LoVo (cell line): ENCODE measurements around the gene CFD.
"Not testable (repeated sequence)": the region's sequence is repeated elsewhere in the genome, so short reads cannot be mapped to it uniquely, and the experiment has no call there.

Source experiments
- DNase-seq: peaks from one replicate; pipeline ENCODE4 v3.0.0-alpha.2; 2016; ENCODE audit warnings: low spot score

CFD gene

GRCh38 chr19:852136-853013, 7.1 kb upstream of the CFD start, which contains the start of gene ELANE:
ELANE (plus strand) TSS chr19:852303; CDS start chr19:852329, 26 bp downstream.
- no peak for DNase-seq

DNA sequence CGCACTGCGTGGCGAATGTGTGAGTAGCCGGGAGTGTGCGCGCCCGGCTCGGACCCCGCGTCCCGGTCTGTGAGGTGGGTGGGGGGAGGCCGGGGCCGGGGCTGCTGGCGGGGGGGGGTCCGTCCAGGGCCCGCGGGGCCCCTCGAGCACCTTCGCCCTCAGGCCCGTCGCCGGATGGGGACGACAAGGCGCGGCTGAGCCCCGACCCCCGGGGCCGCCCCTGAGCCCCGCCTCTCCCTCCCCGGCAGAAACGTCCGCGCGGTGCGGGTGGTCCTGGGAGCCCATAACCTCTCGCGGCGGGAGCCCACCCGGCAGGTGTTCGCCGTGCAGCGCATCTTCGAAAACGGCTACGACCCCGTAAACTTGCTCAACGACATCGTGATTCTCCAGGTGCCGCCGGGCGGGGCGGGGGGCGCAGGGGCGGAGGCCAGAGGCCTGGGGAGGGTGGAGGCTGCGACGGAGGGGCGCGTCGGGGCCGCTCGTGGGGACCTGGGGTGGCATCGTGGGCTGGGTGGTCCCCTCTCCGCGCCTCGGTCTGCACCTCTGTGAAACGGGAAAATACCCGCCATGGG, 6.4 kb upstream of the CFD start:
- DNase-seq = no peak

DNA sequence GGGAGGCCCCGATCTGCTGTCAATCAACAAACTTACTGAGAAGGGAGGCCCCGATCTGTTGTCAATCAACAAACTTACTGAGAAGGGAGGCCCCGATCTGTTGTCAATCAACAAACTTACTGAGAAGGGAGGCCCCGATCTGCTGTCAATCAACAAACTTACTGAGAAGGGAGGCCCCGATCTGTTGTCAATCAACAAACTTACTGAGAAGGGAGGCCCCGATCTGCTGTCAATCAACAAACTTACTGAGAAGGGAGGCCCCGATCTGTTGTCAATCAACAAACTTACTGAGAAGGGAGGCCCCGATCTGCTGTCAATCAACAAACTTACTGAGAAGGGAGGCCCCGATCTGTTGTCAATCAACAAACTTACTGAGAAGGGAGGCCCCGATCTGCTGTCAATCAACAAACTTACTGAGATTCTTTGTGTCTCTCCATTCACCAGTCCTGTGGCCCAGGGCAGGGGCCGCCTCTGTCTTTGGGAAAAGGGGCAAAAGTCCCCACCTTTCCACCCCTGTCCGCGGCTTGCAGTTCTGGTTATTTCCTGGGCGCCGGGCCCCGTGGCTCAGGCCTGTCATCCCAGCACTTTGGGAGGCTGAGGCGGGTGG, 5.7 kb upstream of the CFD start:
- not testable (repeated sequence) for DNase-seq

- DNase-seq = no peak
Observed at GRCh38 chr19:854549-854948, 4.9 kb upstream of the CFD start.

DNA sequence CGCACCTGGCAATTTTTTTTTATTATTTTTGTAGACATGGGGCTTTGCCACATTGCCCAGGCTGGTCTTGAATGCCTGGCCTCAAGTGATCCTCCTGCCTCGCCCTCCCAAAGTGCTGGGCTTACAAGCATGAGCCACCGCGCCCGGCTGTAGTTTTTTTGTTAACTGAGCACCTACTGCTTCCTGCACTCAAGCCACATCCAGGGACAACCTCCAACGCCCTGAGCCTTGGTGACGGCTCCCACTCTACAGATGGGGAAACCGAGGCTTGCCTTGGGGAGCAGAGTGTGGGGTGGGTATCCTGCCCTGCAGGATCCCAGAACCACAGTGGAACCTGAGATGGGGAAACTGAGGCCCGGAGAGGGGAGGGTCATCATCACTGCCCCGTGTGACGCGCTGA, 4.3 kb upstream of the CFD start:
- DNase-seq = no peak

DNA sequence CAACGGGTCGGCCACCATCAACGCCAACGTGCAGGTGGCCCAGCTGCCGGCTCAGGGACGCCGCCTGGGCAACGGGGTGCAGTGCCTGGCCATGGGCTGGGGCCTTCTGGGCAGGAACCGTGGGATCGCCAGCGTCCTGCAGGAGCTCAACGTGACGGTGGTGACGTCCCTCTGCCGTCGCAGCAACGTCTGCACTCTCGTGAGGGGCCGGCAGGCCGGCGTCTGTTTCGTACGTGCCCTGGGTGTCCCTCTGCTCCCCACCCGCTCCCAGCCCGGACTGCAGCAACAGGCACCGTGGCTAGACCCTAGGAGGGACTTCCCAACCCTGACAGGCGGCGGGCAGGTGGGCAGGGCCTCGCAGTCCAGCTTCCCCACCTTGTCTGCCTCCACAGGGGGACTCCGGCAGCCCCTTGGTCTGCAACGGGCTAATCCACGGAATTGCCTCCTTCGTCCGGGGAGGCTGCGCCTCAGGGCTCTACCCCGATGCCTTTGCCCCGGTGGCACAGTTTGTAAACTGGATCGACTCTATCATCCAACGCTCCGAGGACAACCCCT, 3.8 kb upstream of the CFD start:
- DNase-seq = no peak

DNA sequence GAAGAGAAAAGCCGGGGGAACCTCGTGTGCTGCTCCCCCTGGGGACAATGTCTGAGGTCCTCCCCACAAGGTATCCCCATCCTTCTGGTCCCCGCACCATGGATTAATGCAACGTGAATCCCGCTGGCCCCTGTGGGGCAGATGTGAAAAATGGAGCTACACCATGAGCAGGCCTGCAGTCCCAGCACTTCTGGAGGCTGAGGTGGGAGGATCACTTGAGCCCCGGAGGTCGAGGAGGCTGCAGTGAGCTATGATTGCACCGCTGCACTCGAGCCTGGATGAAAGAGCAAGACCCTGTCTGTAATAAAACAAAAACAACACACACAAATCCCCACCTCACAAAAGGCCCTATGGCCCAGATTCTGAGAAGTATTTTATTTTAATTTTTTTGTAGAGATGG, 1.2 kb upstream of the CFD start:
- DNase-seq = no peak

DNA sequence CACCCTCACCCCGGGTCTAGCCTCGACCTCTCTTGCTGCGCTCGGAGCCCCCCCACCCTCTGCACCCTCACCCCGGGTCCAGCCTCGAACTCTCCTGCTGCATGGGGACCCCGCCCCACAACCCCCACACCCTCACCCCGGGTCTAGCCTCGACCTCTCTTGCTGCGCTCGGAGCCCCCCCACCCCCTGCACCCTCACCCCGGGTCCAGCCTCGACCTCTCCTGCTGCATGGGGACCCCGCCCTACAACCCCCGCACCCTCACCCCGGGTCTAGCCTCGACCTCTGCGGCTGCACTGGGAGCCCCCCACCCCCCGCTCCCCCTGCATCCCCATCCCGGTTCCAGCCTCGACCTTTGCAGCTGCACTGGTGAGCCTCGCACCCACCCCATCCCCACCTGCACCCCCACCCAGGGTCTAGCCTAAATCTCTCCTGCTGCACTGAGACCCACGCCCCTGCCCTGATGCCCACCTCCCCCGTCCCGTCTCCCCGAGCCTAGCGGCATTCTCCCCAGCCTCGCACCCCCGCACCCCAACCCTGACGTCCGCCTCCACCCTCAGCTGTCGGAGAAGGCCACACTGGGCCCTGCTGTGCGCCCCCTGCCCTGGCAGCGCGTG, 1.8 kb downstream of the CFD start:
- DNase-seq = no peak

DNA sequence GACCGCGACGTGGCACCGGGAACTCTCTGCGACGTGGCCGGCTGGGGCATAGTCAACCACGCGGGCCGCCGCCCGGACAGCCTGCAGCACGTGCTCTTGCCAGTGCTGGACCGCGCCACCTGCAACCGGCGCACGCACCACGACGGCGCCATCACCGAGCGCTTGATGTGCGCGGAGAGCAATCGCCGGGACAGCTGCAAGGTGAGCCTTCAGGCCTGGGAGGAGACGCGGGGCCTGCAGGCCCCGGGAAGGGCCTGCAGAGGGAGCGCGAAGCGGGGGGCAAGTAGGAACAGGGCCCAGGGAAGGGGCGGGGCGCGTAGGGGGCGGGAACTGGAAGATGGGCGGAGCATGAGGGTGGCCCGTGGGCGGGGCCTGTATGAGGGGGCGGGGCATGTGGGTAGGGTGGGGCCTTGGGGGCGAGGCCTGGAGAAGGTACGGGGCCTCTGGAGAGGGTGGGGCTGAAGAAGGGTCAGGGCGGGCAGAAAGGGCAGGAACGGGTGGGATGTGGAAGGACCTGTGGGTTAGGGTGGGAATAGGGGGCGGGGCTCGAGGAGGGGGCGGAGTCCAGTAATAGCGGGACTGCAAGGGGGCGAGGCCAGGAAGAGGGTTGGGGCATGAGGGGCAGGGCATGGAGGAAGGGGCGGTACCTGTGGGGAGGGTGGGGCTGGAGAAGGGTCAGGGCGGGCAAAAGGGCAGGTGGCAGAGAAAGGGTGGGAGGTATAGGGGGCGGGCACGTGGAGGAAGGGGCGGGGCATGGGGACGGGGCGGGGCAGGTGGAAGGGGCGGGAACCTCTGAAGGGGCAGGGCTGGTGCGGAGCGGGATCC, 2.5 kb downstream of the CFD start:
- DNase-seq = peak; percentile 18

DNA sequence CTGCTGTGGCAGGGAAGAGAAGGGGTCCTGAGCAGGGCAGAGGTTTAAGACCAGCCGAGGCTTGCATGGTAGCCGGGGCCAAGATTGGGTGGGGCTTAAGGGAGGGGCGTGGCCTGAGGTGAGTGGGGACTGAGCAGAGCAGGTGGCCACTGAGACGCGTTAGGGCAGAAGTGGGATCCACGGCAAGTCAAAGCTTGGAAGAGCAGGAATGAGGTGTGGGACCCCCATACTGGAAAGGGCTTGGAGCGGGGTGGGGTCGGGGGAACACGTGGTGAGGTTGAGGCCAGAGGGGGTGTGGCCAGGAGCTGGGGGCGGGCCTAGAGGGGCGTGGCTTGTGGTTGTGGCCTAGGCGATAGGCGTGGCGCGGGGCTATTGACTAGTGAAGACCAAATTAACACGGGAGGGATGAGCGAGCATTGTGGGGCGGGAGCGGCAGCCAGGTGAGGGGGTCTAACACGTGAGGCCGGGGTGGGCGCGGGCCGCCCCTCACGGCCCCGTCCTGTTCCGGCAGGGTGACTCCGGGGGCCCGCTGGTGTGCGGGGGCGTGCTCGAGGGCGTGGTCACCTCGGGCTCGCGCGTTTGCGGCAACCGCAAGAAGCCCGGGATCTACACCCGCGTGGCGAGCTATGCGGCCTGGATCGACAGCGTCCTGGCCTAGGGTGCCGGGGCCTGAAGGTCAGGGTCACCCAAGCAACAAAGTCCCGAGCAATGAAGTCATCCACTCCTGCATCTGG, 3.3 kb downstream of the CFD start:
- DNase-seq = no peak

DNA sequence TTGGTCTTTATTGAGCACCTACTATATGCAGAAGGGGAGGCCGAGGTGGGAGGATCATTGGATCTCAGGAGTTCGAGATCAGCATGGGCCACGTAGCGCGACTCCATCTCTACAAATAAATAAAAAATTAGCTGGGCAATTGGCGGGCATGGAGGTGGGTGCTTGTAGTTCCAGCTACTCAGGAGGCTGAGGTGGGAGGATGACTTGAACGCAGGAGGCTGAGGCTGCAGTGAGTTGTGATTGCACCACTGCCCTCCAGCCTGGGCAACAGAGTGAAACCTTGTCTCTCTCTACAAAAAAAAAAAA, 3.8 kb downstream of the CFD start:
- no peak for DNase-seq

DNA sequence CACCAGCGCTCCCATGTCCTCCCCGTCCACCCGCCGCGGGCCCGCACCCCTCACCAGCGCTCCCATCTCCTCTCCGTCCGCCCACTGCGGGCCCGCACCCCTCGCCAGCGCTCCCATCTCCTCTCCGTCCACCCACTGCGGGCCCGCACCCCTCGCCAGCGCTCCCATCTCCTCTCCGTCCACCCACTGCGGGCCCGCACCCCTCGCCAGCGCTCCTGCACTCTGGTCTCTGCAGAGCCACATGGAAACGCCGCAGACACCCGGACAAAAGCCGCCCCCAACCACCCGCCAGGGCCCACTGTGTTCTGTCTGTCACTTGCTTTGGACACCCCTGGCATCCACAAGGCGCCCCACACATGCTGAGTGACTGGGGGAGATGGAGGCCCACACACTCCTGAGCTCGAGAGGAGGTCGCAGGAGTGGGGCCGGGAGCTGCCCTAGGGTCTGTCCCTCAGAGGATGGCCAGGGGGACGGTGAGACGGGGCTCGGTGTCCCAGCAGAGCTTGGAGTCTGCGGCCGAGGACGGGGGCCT, 7.4 kb downstream of the CFD start:
- DNase-seq = no peak

GRCh38 chr19:867301-867793, 7.9 kb downstream of the CFD start:
- DNase-seq = no peak

GRCh38 chr19:867855-868457, 8.5 kb downstream of the CFD start:
- DNase-seq = no peak

- no peak for DNase-seq
Observed at GRCh38 chr19:868458-869244, 9.2 kb downstream of the CFD start.

- peak; percentile 27 for DNase-seq
Observed at GRCh38 chr19:869245-870177, 10.0 kb downstream of the CFD start.

DNA sequence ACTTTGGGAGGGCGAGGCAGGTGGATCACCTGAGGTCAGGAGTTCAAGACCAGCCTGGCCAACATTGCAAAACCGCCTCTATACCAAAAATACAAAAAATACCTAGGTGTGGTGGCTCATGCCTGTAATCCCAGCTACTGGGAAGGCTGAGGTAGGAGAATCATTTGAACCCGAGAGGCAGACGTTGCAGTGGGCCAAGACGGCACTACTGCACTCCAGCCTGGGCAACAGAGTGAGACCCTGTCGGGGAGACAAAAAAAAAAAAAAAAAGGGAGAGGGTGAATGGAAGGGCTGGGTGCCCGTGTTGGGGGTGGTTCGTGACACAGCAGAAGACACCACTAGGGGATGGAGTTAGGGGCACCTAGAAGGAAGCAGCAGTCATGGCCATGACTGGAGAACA, 10.8 kb downstream of the CFD start:
- DNase-seq = no peak

DNA sequence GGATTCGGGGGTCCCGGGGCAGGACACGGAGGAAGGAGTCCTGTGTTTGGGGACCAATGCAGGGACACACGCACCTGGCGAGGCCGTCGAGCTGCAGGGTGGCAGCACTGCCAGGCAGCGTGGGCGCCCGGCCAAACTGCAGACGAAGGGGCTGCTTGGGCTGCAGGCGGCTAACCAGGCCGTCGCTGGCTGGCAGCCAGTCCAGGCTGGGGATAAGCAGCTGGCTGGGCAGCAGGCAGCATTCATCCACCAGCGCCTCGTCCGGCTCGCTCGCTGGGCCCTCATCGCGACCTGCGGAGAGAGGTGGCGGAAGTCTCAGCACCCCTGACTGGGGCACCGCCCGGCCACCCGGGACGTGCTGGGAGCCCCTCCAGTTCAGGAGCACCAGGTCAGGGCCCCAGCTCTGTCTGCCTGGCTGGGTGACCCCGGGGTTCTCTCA, 11.5 kb downstream of the CFD start:
- no peak for DNase-seq
